GM21737 (cell line): Measurements from ENCODE around the gene KCTD2.
"Not testable (repeated sequence)": the region's sequence is repeated elsewhere in the genome, so short reads cannot be mapped to it uniquely, and the experiment has no call there.

Experiments
- ATAC-seq: cut with Tn5 transposase; IDR thresholded peaks from one replicate; pipeline ENCODE4 v1.9.1; 2021; ENCODE audit warnings: mild to moderate bottlenecking, moderate library complexity; ENCODE audit not compliant: unreplicated experiment

The KCTD2 gene

GRCh38 chr17:75046407-75047289 lies at the start of gene KCTD2, which contains the start of gene ATP5PD:
Gene KCTD2, plus strand, starts transcription at chr17:75047225. Its CDS starts 26 bp downstream, at chr17:75047251.
Gene ATP5PD, minus strand, starts transcription at chr17:75046969. Its CDS starts 4,319 bp downstream, at chr17:75042650.
- ATAC-seq = peak; percentile 95

- no peak for ATAC-seq
These were observed 48.2 kb upstream of the KCTD2 start for GRCh38 chr17:74998783-74999182.

GRCh38 chr17:74999523-74999922 lies 47.5 kb upstream of the KCTD2 start:
- ATAC-seq = no peak

GRCh38 chr17:75001915-75002843 lies 44.8 kb upstream of the KCTD2 start:
- ATAC-seq = no peak

- ATAC-seq = no peak
These were observed 43.7 kb upstream of the KCTD2 start for GRCh38 chr17:75003070-75003956.

GRCh38 chr17:75003957-75004355 lies 43.1 kb upstream of the KCTD2 start:
- no peak for ATAC-seq

GRCh38 chr17:75004371-75004770 lies 42.7 kb upstream of the KCTD2 start:
- ATAC-seq = no peak

GRCh38 chr17:75005291-75005690 lies 41.7 kb upstream of the KCTD2 start:
- ATAC-seq = no peak

GRCh38 chr17:75006084-75006483 lies 40.9 kb upstream of the KCTD2 start:
- ATAC-seq = not testable (repeated sequence)

GRCh38 chr17:75006653-75007052 lies 40.4 kb upstream of the KCTD2 start:
- no peak for ATAC-seq

GRCh38 chr17:75008373-75008772 lies 38.7 kb upstream of the KCTD2 start:
- no peak for ATAC-seq

- no peak for ATAC-seq
These were observed 37.8 kb upstream of the KCTD2 start for GRCh38 chr17:75009139-75009724.

GRCh38 chr17:75010683-75011400 lies 36.2 kb upstream of the KCTD2 start:
- ATAC-seq = no peak

GRCh38 chr17:75011401-75012095 lies 35.5 kb upstream of the KCTD2 start:
- ATAC-seq = no peak

- no peak for ATAC-seq
These were observed 35.0 kb upstream of the KCTD2 start for GRCh38 chr17:75012096-75012345.

GRCh38 chr17:75012346-75013091 lies 34.5 kb upstream of the KCTD2 start, which contains the start of gene MRPL58:
Gene MRPL58, plus strand, starts transcription at chr17:75012670. Its CDS starts 17 bp downstream, at chr17:75012687.
- ATAC-seq = peak; percentile 86

- ATAC-seq = no peak
These were observed 33.9 kb upstream of the KCTD2 start for GRCh38 chr17:75013092-75013559.

- ATAC-seq = no peak
These were observed 27.9 kb upstream of the KCTD2 start for GRCh38 chr17:75019146-75019545.
